HEK293 (cell line): ENCODE results near the gene UCHL1.

Source experiments
- GLI2 ChIP-seq: fragments of 450-650 bp; formaldehyde crosslinking; IDR thresholded peaks from 2 replicates; pipeline ENCODE4; 2017; ENCODE audit warnings: missing biosample characterization, missing genetic modification characterization, low read depth, borderline replicate concordance
- PRDM1 ChIP-seq: fragments of 450-650 bp; formaldehyde crosslinking; IDR thresholded peaks from 2 replicates; pipeline ENCODE4; 2016; ENCODE audit warnings: missing biosample characterization, missing genetic modification characterization
- TRIM28 ChIP-seq: IDR thresholded peaks from 2 replicates; pipeline ENCODE4 v1.6.1; 2011; ENCODE audit warnings: low read length, control low read depth, borderline replicate concordance
- TSHZ1 ChIP-seq: fragments of 450-650 bp; formaldehyde crosslinking; IDR thresholded peaks from 2 replicates; pipeline ENCODE4 v1.5.1; 2016; ENCODE audit warnings: missing biosample characterization, missing genetic modification characterization, borderline replicate concordance
- ZBTB7A ChIP-seq: fragments of 450-650 bp; formaldehyde crosslinking; IDR thresholded peaks from 2 replicates; pipeline ENCODE4 v1.5.1; 2016; ENCODE audit warnings: low read depth, missing biosample characterization, missing genetic modification characterization
- ZBTB8A ChIP-seq: fragments of 450-650 bp; formaldehyde crosslinking; IDR thresholded peaks from 2 replicates; pipeline ENCODE4 v1.5.1; 2016; ENCODE audit warnings: missing biosample characterization, missing genetic modification characterization
- ZEB2 ChIP-seq: fragments of 450-650 bp; formaldehyde crosslinking; IDR thresholded peaks from 2 replicates; pipeline ENCODE4 v1.5.1; 2016; ENCODE audit warnings: missing biosample characterization, missing genetic modification characterization
- ZNF175 ChIP-seq: fragments of 450-650 bp; formaldehyde crosslinking; IDR thresholded peaks from 2 replicates; pipeline ENCODE4 v1.5.1; 2016; ENCODE audit warnings: missing biosample characterization, missing genetic modification characterization
- ZNF2 ChIP-seq: fragments of 450-650 bp; formaldehyde crosslinking; IDR thresholded peaks from 2 replicates; pipeline ENCODE4 v1.5.1; 2016; ENCODE audit warnings: missing biosample characterization, missing genetic modification characterization
- ZNF221 ChIP-seq: fragments of 450-650 bp; formaldehyde crosslinking; IDR thresholded peaks from 2 replicates; pipeline ENCODE4 v1.5.1; 2017; ENCODE audit warnings: missing biosample characterization, missing genetic modification characterization, borderline replicate concordance
- ZNF311 ChIP-seq: fragments of 450-650 bp; formaldehyde crosslinking; IDR thresholded peaks from 2 replicates; pipeline ENCODE4 v1.5.1; 2017; ENCODE audit warnings: missing biosample characterization, missing genetic modification characterization, borderline replicate concordance
- ZNF37A ChIP-seq: fragments of 450-650 bp; IDR thresholded peaks from 2 replicates; pipeline ENCODE4 v1.5.1; 2018; ENCODE audit warnings: missing biosample characterization, missing genetic modification characterization
- ZNF423 ChIP-seq: fragments of 450-650 bp; formaldehyde crosslinking; IDR thresholded peaks from 2 replicates; pipeline ENCODE4 v1.5.1; 2016; ENCODE audit warnings: missing biosample characterization, missing genetic modification characterization
- ZNF654 ChIP-seq: fragments of 450-650 bp; formaldehyde crosslinking; IDR thresholded peaks from 2 replicates; pipeline ENCODE4 v1.5.1; 2016; ENCODE audit warnings: low read depth, missing biosample characterization, missing genetic modification characterization
- ZNF660 ChIP-seq: fragments of 450-650 bp; IDR thresholded peaks from 2 replicates; pipeline ENCODE4 v1.5.1; 2018; ENCODE audit warnings: missing biosample characterization, mild to moderate bottlenecking, missing genetic modification characterization
- ZNF791 ChIP-seq: fragments of 450-650 bp; formaldehyde crosslinking; IDR thresholded peaks from 2 replicates; pipeline ENCODE4 v1.5.1; 2016; ENCODE audit warnings: missing biosample characterization, missing genetic modification characterization
- TF ChIP-seq, protein P1 (sequence below): fragments of 450-650 bp; formaldehyde crosslinking; IDR thresholded peaks from 2 replicates; pipeline ENCODE4 v1.5.1; 2016; ENCODE audit warnings: missing biosample characterization, missing genetic modification characterization
- TF ChIP-seq, protein P2 (sequence below): fragments of 450-650 bp; formaldehyde crosslinking; IDR thresholded peaks from 2 replicates; pipeline ENCODE4 v1.5.1; 2016; ENCODE audit warnings: missing biosample characterization, missing genetic modification characterization
- TF ChIP-seq, protein P3 (sequence below): fragments of 450-650 bp; formaldehyde crosslinking; IDR thresholded peaks from 2 replicates; pipeline ENCODE4 v1.5.1; 2016; ENCODE audit warnings: missing biosample characterization, missing genetic modification characterization

Gene UCHL1

DNA sequence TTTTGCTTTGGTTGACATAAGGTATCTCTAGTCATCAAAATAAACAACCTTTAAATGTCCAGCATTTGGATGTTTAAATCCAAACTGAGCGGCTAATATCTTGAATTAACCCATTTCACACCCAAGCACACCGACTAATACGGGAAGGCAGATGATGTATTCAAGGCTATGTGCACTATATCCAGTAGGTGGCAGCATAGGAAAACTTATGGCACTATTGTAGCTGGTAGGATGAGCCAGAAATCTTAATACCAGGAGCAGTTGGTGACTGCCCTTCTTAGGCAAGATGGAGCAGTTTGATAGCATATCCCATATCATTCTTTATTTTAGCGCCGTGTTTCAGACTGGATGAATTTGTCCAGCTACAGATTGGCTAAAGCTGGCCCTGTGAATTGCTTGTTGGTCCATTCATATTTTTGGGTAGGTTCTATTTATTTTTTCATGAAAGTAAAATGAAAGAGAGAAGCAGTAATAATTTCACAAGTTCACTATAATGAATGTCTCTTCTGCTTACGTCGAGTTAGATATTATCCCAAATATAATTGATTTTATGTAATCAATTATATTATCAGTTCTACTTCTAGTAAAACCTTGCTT, 24.4 kb downstream of the UCHL1 start (continued):
- TF ChIP-seq, protein P1, sequence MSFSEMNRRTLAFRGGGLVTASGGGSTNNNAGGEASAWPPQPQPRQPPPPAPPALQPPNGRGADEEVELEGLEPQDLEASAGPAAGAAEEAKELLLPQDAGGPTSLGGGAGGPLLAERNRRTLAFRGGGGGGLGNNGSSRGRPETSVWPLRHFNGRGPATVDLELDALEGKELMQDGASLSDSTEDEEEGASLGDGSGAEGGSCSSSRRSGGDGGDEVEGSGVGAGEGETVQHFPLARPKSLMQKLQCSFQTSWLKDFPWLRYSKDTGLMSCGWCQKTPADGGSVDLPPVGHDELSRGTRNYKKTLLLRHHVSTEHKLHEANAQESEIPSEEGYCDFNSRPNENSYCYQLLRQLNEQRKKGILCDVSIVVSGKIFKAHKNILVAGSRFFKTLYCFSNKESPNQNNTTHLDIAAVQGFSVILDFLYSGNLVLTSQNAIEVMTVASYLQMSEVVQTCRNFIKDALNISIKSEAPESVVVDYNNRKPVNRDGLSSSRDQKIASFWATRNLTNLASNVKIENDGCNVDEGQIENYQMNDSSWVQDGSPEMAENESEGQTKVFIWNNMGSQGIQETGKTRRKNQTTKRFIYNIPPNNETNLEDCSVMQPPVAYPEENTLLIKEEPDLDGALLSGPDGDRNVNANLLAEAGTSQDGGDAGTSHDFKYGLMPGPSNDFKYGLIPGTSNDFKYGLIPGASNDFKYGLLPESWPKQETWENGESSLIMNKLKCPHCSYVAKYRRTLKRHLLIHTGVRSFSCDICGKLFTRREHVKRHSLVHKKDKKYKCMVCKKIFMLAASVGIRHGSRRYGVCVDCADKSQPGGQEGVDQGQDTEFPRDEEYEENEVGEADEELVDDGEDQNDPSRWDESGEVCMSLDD (tag by site-specific recombination) = no peak
- no peak for TF ChIP-seq PRDM1 (tag by site-specific recombination)
- no peak for TF ChIP-seq ZBTB7A (tag by site-specific recombination)
- peak; percentile 98 for TF ChIP-seq ZNF654
- TF ChIP-seq GLI2 (tag by site-specific recombination) = no peak
- no peak for TF ChIP-seq TSHZ1 (tag by site-specific recombination)
- no peak for TF ChIP-seq ZNF37A (tag by site-specific recombination)
- TF ChIP-seq ZEB2 (tag by site-specific recombination) = 0 out of 2 replicates have a peak, but pooled peaks have one; percentile 20
- no peak for TF ChIP-seq ZNF221 (tag by site-specific recombination)
- TF ChIP-seq ZNF311 (tag by site-specific recombination) = no peak
- TF ChIP-seq ZNF791 (tag by site-specific recombination) = no peak
- no peak for TF ChIP-seq ZNF423 (tag by site-specific recombination)
- TF ChIP-seq, protein P2, sequence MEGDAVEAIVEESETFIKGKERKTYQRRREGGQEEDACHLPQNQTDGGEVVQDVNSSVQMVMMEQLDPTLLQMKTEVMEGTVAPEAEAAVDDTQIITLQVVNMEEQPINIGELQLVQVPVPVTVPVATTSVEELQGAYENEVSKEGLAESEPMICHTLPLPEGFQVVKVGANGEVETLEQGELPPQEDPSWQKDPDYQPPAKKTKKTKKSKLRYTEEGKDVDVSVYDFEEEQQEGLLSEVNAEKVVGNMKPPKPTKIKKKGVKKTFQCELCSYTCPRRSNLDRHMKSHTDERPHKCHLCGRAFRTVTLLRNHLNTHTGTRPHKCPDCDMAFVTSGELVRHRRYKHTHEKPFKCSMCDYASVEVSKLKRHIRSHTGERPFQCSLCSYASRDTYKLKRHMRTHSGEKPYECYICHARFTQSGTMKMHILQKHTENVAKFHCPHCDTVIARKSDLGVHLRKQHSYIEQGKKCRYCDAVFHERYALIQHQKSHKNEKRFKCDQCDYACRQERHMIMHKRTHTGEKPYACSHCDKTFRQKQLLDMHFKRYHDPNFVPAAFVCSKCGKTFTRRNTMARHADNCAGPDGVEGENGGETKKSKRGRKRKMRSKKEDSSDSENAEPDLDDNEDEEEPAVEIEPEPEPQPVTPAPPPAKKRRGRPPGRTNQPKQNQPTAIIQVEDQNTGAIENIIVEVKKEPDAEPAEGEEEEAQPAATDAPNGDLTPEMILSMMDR (tag by site-specific recombination) = peak; percentile 73
- TF ChIP-seq, protein P3, sequence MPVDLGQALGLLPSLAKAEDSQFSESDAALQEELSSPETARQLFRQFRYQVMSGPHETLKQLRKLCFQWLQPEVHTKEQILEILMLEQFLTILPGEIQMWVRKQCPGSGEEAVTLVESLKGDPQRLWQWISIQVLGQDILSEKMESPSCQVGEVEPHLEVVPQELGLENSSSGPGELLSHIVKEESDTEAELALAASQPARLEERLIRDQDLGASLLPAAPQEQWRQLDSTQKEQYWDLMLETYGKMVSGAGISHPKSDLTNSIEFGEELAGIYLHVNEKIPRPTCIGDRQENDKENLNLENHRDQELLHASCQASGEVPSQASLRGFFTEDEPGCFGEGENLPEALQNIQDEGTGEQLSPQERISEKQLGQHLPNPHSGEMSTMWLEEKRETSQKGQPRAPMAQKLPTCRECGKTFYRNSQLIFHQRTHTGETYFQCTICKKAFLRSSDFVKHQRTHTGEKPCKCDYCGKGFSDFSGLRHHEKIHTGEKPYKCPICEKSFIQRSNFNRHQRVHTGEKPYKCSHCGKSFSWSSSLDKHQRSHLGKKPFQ (tag by site-specific recombination) = peak; percentile 69
- 0 out of 2 replicates have a peak, but pooled peaks have one; percentile 38 for TF ChIP-seq TRIM28
- no peak for TF ChIP-seq ZNF175 (tag by site-specific recombination)
- peak; percentile 85; the same call in 1 of the 2 replicates for TF ChIP-seq ZNF660 (tag by site-specific recombination)
- TF ChIP-seq ZBTB8A (tag by site-specific recombination) = no peak
- TF ChIP-seq ZNF2 = peak; percentile 48; the same call in 1 of the 2 replicates
